Gastroesophageal sphincter (tissue), 3 donors: Measurements from ENCODE around the gene ETV6.

ENCODE experiments used
- EP300 ChIP-seq: sonication (generic); formaldehyde crosslinking; IDR thresholded peaks from one replicate; pipeline ENCODE4 v1.6.1; 2017; ENCODE audit warnings: antibody characterized with exemption, mild to moderate bottlenecking
- POLR2A ChIP-seq, 2 donors: fragments of 450-650 bp; IDR thresholded peaks; one replicate each; pipeline ENCODE4 v1.6.1; 2017; ENCODE audit warnings: antibody characterized with exemption in 2 of 2, mild to moderate bottlenecking in 2 of 2, moderate library complexity in 1 of 2
- POLR2AphosphoS5 ChIP-seq: sonication (generic); formaldehyde crosslinking; IDR thresholded peaks from one replicate; pipeline ENCODE4 v1.6.1; 2017; ENCODE audit warnings: antibody characterized with exemption
- TF ChIP-seq, protein P1 (sequence below), 4 experiments: fragments of 200-600 bp in 2 of 4; fragments of 450-650 bp in 2 of 4; sonication (generic) in 1 of 4; IDR thresholded peaks; one replicate each; pipeline ENCODE4 v1.5.1; 2017 to 2019; ENCODE audit warnings: antibody characterized with exemption in 4 of 4, mild to moderate bottlenecking in 2 of 4, moderate library complexity in 2 of 4

DNA sequence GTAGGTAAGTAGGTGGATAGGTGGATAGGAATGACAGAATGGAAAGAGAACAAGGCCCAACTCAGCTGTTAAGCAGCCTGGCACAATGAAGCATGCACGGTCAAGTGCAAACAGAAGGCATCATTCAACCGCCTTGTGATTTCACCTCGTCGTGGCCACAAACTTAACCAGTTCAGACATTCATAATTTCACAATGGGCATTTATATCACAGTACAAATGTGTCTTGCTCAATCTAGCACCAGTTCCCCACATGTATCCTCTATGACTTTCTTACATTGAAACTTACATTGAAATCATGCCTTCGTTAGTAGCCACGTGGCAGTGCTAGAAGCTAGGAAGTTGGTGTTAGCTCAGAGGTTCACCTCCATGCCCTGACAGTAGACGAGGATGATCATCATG lies 207.5 kb downstream of the ETV6 start:
- no peak for TF ChIP-seq POLR2A (IDR thresholded peaks at IDR 0.05)
- no peak for TF ChIP-seq EP300
- TF ChIP-seq, protein P1, sequence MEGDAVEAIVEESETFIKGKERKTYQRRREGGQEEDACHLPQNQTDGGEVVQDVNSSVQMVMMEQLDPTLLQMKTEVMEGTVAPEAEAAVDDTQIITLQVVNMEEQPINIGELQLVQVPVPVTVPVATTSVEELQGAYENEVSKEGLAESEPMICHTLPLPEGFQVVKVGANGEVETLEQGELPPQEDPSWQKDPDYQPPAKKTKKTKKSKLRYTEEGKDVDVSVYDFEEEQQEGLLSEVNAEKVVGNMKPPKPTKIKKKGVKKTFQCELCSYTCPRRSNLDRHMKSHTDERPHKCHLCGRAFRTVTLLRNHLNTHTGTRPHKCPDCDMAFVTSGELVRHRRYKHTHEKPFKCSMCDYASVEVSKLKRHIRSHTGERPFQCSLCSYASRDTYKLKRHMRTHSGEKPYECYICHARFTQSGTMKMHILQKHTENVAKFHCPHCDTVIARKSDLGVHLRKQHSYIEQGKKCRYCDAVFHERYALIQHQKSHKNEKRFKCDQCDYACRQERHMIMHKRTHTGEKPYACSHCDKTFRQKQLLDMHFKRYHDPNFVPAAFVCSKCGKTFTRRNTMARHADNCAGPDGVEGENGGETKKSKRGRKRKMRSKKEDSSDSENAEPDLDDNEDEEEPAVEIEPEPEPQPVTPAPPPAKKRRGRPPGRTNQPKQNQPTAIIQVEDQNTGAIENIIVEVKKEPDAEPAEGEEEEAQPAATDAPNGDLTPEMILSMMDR (IDR thresholded peaks at IDR 0.05) = no peak
- TF ChIP-seq POLR2AphosphoS5 = no peak
